ENCODE data around the gene ELL3.
"Not testable (repeated sequence)": the region's sequence is repeated elsewhere in the genome, so short reads cannot be mapped to it uniquely, and the experiment has no call there.

The ELL3 gene, protein sequence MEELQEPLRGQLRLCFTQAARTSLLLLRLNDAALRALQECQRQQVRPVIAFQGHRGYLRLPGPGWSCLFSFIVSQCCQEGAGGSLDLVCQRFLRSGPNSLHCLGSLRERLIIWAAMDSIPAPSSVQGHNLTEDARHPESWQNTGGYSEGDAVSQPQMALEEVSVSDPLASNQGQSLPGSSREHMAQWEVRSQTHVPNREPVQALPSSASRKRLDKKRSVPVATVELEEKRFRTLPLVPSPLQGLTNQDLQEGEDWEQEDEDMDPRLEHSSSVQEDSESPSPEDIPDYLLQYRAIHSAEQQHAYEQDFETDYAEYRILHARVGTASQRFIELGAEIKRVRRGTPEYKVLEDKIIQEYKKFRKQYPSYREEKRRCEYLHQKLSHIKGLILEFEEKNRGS

GRCh38 chr15:43776718-43777266 lies at the start of gene ELL3:
ELL3 (minus strand) TSS chr15:43776966; CDS start chr15:43776901, 65 bp downstream.
- Histone ChIP-seq H3K27me3 (ENCODE audit: control insufficient read depth, insufficient read depth, low read length) (no peaks in the 10 kb centered on the region), H3K4me3 (ENCODE audit: low read depth, low read length) (peak within 1 kb of the TSS; percentile 79), H3K27ac (peak within 1 kb of the TSS; percentile 60), H3K79me2 (no peaks in the 10 kb centered on the region), H3K9ac (no peak within 1 kb of the TSS), H2AFZ (peak within 1 kb of the TSS; percentile 93), H3K9me3 (ENCODE audit: control insufficient read depth, low read length) (no peaks in the 10 kb centered on the region), H3K36me3 (ENCODE audit: control insufficient read depth, insufficient read depth, low read length) (no peaks in the 10 kb centered on the region), H3K4me1 (no peaks in the 10 kb centered on the region), H3K4me2 (ENCODE audit: low read length) (peak within 1 kb of the TSS; percentile 93)
- TF ChIP-seq, protein P1, sequence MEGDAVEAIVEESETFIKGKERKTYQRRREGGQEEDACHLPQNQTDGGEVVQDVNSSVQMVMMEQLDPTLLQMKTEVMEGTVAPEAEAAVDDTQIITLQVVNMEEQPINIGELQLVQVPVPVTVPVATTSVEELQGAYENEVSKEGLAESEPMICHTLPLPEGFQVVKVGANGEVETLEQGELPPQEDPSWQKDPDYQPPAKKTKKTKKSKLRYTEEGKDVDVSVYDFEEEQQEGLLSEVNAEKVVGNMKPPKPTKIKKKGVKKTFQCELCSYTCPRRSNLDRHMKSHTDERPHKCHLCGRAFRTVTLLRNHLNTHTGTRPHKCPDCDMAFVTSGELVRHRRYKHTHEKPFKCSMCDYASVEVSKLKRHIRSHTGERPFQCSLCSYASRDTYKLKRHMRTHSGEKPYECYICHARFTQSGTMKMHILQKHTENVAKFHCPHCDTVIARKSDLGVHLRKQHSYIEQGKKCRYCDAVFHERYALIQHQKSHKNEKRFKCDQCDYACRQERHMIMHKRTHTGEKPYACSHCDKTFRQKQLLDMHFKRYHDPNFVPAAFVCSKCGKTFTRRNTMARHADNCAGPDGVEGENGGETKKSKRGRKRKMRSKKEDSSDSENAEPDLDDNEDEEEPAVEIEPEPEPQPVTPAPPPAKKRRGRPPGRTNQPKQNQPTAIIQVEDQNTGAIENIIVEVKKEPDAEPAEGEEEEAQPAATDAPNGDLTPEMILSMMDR (IDR thresholded peaks at IDR 0.05): no peak

- Histone ChIP-seq H3K4me1 (no peaks in the 10 kb centered on the region), H3K9ac (no peak overlapping the region), H3K4me2 (ENCODE audit: low read length) (peak overlapping the region; percentile 36), H3K4me3 (ENCODE audit: low read depth, low read length) (no peak overlapping the region), H3K36me3 (ENCODE audit: control insufficient read depth, insufficient read depth, low read length) (no peaks in the 10 kb centered on the region), H3K79me2 (peaks cover 7% of the 10 kb centered on the region), H3K27me3 (ENCODE audit: control insufficient read depth, insufficient read depth, low read length) (no peaks in the 10 kb centered on the region), H3K9me3 (ENCODE audit: control insufficient read depth, low read length) (no peaks in the 10 kb centered on the region), H3K27ac (no peak overlapping the region), H2AFZ (peak overlapping the region; percentile 39)
- TF ChIP-seq, protein P1 (IDR thresholded peaks at IDR 0.05): no peak
These were observed 49.3 kb upstream of the ELL3 start for GRCh38 chr15:43826029-43826507.

DNA sequence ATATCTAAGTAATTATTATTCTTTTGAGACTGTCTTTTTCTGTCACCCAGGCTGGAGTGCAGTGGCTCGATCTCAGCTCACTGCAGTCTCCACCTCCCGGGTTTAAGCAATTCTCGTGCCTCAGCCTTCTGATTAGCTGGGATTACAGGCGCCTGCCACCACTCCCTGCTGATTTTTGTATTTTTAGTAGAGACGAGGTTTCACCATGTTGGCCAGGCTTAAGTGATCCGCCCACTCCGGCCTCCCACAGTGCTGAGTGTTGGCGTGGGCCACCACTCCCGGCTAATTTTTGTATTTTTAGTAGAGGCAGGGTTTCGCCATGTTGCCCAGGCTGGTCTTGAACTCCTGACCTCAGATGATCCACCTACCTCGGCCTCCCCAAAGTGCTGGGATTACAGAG lies 48.5 kb upstream of the ELL3 start:
- H3K27me3 ChIP-seq (ENCODE audit: control insufficient read depth, insufficient read depth, low read length); H3K9ac ChIP-seq; H3K4me1 ChIP-seq; H2AFZ ChIP-seq; H3K9me3 ChIP-seq (ENCODE audit: control insufficient read depth, low read length); H3K4me3 ChIP-seq (ENCODE audit: low read depth, low read length); H3K79me2 ChIP-seq; H3K27ac ChIP-seq; H3K4me2 ChIP-seq (ENCODE audit: low read length); H3K36me3 ChIP-seq (ENCODE audit: control insufficient read depth, insufficient read depth, low read length): not testable (repeated sequence)

- no peaks in the 10 kb centered on the region for H3K9me3 ChIP-seq (ENCODE audit: control insufficient read depth, low read length)
- H3K27me3 ChIP-seq (ENCODE audit: control insufficient read depth, insufficient read depth, low read length): no peaks in the 10 kb centered on the region
- no peak within 1 kb of the TSS for H3K9ac ChIP-seq
- no peaks in the 10 kb centered on the region for H3K36me3 ChIP-seq (ENCODE audit: control insufficient read depth, insufficient read depth, low read length)
- H3K79me2 ChIP-seq: peaks cover 7% of the 10 kb centered on the region
- H2AFZ ChIP-seq: peak within 1 kb of the TSS; percentile 40
- TF ChIP-seq, protein P1 (IDR thresholded peaks at IDR 0.05): no peak
- no peaks in the 10 kb centered on the region for H3K4me1 ChIP-seq
- H3K27ac ChIP-seq: peak within 1 kb of the TSS; percentile 59
- H3K4me2 ChIP-seq (ENCODE audit: low read length): peak within 1 kb of the TSS; percentile 78
- H3K4me3 ChIP-seq (ENCODE audit: low read depth, low read length): peak within 1 kb of the TSS; percentile 98
These were observed 47.8 kb upstream of the ELL3 start, which contains the start of gene MFAP1 for GRCh38 chr15:43824302-43825246. MFAP1 (minus strand) TSS chr15:43824690; CDS start chr15:43824569, 121 bp downstream.
